IPS-20b (cell line): ENCODE data around the gene SNX25.

Experiments used
- H3K27ac ChIP-seq: one replicate; pipeline ENCODE4 v1.5.1; 2013; ENCODE audit warnings: low read length
- H3K27me3 ChIP-seq: 2 replicates; pipeline ENCODE4 v1.6.1; 2013; ENCODE audit warnings: mild to moderate bottlenecking, low read length, inconsistent platforms; ENCODE audit not compliant: insufficient read depth
- H3K36me3 ChIP-seq: 2 replicates; pipeline ENCODE4 v1.6.1; 2013; ENCODE audit warnings: low read depth, mild to moderate bottlenecking, inconsistent platforms, low read length, moderate library complexity; ENCODE audit not compliant: insufficient read depth
- H3K4me1 ChIP-seq: 2 replicates; pipeline ENCODE4 v1.6.1; 2013; ENCODE audit warnings: mild to moderate bottlenecking, control low read depth, inconsistent platforms, low read length, moderate library complexity; ENCODE audit not compliant: insufficient read depth
- H3K4me3 ChIP-seq: 2 replicates; pipeline ENCODE4 v1.5.1; 2013; ENCODE audit warnings: mild to moderate bottlenecking, low read length, inconsistent platforms
- H3K9ac ChIP-seq: 2 replicates; pipeline ENCODE4 v1.6.1; 2013; ENCODE audit warnings: low read depth, mild to moderate bottlenecking, inconsistent platforms, low read length, moderate library complexity
- H3K9me3 ChIP-seq: 2 replicates; pipeline ENCODE4 v1.6.1; 2013; ENCODE audit warnings: mild to moderate bottlenecking, low read depth, low read length, inconsistent platforms; ENCODE audit not compliant: insufficient read depth

Gene SNX25

DNA sequence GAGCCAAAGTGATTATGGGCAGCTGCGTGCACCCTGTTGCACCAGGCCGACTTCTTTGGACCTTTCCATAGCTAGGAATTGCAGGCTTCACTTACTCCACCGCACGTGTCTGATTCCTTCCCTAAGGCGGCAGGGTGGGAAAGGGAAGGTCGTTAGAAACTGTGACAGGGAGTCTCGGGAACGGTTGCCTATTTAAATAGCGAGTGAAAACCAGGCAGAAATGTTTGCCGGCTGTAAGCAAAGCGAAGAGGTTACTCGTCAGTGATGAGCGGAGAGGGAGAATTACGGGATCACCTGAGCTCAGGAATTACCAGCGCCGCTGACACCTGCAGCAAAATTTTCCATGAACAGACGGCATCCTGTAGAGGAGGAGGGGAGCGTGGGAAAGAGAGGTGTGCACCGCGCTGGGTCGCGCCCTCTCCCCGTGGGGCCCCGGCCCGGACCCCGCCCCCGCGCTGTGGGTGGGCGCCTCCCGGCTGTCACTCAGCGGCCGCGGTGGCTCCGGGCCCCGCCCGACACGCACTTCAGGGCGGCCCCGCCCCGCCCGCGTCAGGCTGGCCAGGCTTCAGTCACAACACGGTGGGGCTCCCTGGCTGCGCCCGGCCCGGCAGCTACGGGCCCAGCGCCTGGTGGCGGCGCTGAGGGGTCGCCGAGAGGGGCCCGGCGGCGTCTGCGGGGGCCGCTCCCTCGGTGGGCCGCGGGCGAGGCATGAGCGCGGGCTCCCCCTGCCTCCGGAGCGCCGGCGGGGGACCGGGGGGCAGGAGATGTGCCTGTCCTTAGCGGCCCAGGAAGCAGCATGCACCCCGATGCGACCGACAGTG lies at the start of gene SNX25:
SNX25 (plus strand) TSS at position 568 of the 821 bp plus-strand sequence; CDS start at position 797, 229 bp downstream.
- Histone ChIP-seq H3K27me3 (peaks cover 56% of the 10 kb centered on the region), H3K4me1 (peaks cover 21% of the 10 kb centered on the region)

DNA sequence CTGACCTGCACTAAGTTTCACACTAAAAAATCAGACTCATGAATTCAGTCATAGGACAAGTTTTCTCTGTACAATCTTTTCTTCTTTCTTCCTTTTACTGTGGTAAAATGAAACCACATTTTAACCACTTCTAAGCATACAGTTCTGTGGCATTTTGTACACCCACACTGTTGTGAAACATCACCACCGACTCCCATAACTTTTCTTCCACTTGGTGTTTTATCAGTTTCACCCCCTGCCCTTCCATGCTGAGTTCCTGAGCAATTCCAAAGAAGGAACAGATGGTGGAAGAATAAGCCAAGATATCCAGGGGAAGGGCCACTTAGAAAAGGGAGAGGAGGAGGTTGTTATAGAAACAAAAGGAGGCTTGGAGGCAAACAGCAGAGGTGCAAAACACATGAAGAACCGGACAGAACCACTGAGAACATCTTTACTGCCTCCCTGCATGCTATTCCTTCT lies 43.8 kb upstream of the SNX25 start:
- Histone ChIP-seq H3K27me3 (no peaks in the 10 kb centered on the region), H3K4me1 (no peaks in the 10 kb centered on the region), H3K27ac (no peak overlapping the region), H3K9me3 (no peaks in the 10 kb centered on the region), H3K4me3 (no peak overlapping the region), H3K9ac (no peak overlapping the region), H3K36me3 (peaks cover 34% of the 10 kb centered on the region)

More for the DNA sequence above, at the start of gene SNX25:
- Histone ChIP-seq H3K4me3 (peak within 1 kb of the TSS; percentile 87), H3K36me3 (no peaks in the 10 kb centered on the region), H3K27ac (no peak within 1 kb of the TSS), H3K9ac (peak within 1 kb of the TSS; percentile 79; the same call in 1 of the 2 replicates), H3K9me3 (no peaks in the 10 kb centered on the region)

DNA sequence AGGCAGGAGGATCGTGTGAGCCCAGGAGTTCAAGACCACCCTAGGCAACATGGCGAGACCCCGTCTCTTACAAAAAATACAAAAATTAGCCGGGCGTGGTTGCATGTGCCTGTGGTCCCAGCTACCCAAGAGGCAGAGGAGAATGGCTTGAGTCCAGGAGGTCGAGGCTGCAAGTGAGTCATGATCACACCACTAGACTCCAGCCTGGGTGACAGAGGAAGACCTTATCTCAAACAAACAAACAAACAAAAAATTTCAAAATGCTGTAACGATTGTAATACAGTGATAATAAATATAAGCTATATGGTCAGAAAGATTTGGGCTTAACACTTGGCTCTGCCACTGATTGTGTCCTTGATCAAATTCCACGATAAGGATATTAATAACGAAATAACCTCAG lies 42.2 kb upstream of the SNX25 start:
- no peaks in the 10 kb centered on the region for H3K9me3 ChIP-seq

DNA sequence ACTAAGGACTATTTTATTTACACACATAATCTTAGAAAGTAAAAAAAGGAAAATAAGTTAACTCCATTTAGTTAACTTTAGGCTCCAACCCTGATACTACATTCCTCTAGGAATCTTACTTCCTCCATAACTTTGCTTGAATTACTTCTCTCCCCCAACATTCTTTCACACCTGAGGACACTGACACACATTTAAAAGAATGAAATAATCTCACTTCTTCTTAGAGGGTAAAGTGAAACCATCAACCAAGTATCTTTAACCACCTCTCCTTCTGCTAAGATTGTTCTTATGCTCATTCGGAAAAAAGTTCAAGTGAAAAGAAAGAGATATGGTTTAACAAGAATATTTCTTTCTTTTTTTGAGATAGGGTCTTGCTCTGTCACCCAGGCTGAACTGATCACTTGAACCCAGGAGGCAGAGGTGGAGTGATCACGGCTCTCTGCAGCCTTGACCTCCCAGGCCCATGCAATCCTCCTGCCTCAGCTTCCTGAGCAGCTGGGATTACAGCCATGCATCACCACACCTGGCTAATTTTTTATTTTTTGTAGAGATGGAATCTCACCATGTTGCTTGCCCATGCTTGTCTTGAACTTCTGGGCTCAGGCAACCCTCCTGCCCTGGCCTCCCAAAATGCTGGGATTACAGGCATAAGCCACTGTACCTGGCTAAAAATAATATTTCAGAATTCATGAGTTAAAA lies 37.9 kb upstream of the SNX25 start:
- peaks cover 7% of the 10 kb centered on the region; the same call in 1 of the 2 replicates for H3K4me1 ChIP-seq
- H3K9ac ChIP-seq: no peak overlapping the region; the same call in 1 of the 2 replicates
- H3K36me3 ChIP-seq: peaks cover 31% of the 10 kb centered on the region
- H3K9me3 ChIP-seq: no peaks in the 10 kb centered on the region
- no peaks in the 10 kb centered on the region for H3K27me3 ChIP-seq
- no peak overlapping the region for H3K27ac ChIP-seq
- H3K4me3 ChIP-seq: no peak overlapping the region

More for the DNA sequence above, 42.2 kb upstream of the SNX25 start:
- Histone ChIP-seq H3K27me3 (no peaks in the 10 kb centered on the region), H3K36me3 (peaks cover 21% of the 10 kb centered on the region), H3K27ac (no peak overlapping the region), H3K9ac (no peak overlapping the region), H3K4me1 (peaks cover 2% of the 10 kb centered on the region; the same call in 1 of the 2 replicates), H3K4me3 (no peak overlapping the region)

DNA sequence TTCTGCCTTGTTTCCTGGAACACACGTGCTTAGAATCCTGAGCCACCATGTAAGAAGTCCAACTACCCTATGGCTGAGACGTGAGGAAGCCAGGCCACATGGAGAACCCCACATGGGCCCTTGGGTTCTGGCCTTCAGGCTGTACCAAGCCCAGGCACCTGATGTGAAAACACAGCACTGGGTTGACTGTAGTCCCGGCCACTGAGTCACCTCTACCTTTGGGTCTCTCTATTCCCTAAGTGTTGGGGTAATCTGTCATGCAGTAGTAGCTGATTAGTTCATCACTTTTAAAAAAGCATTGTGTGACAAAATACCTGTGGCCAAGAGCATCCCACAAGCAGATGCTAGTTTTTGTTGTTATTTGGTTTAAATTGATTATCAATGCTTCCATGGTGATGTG lies 29.9 kb upstream of the SNX25 start:
- H3K9me3 ChIP-seq: no peaks in the 10 kb centered on the region
- peaks cover 11% of the 10 kb centered on the region for H3K36me3 ChIP-seq
- H3K4me1 ChIP-seq: peaks cover 18% of the 10 kb centered on the region
- H3K9ac ChIP-seq: no peak overlapping the region
- no peak overlapping the region for H3K4me3 ChIP-seq
- H3K27me3 ChIP-seq: no peaks in the 10 kb centered on the region
- H3K27ac ChIP-seq: no peak overlapping the region

DNA sequence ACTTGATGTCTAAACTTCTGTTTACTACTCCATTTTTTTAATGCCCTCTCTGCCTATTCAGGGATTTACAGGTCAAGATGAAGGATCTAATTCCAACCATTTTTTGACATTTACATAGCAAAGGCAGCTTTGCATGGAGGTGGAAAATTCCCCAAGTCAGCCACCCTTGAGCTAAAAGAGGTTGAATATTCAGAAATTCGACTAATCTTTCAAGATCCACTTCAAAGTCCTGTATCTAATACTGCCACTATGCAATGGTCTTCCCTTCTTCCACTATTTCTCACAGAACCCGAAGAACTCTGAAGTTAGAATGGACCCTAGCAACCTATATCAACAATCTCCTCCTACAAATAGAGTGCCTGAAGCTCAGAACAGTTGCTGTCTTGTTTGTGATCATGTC lies 27.2 kb upstream of the SNX25 start:
- H3K36me3 ChIP-seq: 0 out of 2 replicates have a peak, but pooled peaks cover 2% of the 10 kb centered on the region
- H3K4me1 ChIP-seq: peaks cover 18% of the 10 kb centered on the region
- 0 out of 2 replicates have a peak overlapping the region, but pooled peaks have one; percentile 9 for H3K4me3 ChIP-seq
- H3K27me3 ChIP-seq: no peaks in the 10 kb centered on the region
- H3K9me3 ChIP-seq: no peaks in the 10 kb centered on the region
- H3K27ac ChIP-seq: no peak overlapping the region
- no peak overlapping the region for H3K9ac ChIP-seq

DNA sequence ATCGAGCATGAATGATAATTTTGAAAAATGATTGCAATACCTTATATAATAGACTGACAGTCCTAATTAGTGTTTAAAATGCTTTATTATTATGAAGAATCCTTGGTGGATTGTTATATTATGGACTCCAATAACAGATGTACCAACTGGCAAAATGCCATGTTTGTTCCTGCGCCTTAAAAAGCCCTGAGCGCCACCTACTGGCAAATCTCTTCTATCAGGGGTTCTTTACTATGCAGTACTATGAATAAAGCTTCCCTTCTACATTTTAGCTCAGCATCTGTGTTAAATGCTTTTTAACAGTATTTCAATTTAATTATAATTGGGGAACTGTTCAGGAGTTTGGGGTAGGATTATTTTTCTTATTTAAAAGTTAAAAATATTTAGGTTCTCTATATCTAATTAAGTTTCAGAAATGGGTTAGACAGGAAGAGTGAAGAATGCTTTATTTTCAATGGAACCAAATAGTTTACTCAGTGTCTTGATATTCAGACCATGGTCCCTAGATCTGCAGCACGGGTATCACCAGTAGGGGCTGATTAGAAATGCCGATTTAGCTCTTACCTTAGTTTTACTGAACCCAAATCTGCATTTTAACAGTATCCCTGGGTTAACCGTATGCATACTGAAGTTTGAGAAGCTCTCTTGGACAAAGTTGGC lies 25.6 kb upstream of the SNX25 start:
- Histone ChIP-seq H3K4me1 (peaks cover 18% of the 10 kb centered on the region), H3K27ac (no peak overlapping the region), H3K27me3 (no peaks in the 10 kb centered on the region), H3K36me3 (peaks cover 10% of the 10 kb centered on the region; the same call in 1 of the 2 replicates), H3K9ac (no peak overlapping the region), H3K9me3 (no peaks in the 10 kb centered on the region), H3K4me3 (no peak overlapping the region)

DNA sequence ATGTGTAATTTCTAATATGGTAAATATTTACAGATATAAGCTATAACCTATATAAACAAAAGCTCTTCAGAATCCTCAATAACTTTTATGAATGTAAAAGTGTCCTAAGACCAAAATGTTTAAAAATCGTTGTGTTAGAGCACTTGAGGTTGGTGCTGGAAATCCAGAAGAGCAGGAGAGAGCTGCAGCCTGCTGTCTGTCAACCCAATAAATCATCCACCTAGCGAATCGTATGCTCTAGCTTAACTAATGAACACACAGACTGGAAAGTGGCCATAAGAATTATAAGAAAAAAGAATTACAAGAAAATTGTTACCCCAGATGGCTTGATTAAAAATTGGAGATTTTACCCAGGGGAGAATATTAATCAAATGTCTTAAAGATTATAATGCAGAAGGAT lies 22.6 kb upstream of the SNX25 start:
- Histone ChIP-seq H3K9ac (no peak overlapping the region), H3K9me3 (no peaks in the 10 kb centered on the region), H3K27ac (no peak overlapping the region), H3K27me3 (no peaks in the 10 kb centered on the region), H3K4me3 (no peak overlapping the region), H3K4me1 (peaks cover 12% of the 10 kb centered on the region), H3K36me3 (peaks cover 32% of the 10 kb centered on the region)

DNA sequence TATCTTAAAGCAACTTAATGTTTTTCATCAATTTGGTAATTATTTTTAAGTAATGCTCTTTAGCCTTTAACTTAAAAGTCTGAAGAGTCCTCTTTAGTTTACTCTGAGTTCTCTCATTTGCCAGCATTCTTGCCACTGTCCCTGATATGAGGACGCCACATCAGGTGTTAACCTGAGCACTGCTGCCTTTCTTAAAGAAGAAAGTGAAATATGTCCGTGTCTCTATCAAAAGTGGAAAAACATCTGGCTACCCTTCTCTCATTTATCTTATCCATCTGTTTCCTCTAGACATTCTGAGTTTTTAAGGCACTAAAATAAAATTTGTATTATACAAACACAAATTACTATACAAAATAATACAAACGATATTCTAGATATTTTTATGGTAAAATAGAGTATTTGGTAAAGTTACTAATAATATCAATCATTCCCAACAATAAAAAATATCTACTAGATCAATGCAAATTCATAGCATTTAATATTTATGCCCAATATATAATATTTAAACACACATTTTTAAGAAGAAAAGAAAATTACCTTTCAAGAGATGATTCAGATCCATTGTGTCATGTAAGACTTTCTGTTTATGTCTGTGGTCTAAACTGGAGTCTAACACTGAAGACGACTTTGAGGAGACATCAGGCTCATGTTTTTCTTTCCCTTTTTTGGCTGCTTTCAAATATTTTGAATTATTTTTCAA lies 19.6 kb upstream of the SNX25 start:
- Histone ChIP-seq H3K4me1 (no peaks in the 10 kb centered on the region), H3K27me3 (no peaks in the 10 kb centered on the region), H3K9ac (no peak overlapping the region)

DNA sequence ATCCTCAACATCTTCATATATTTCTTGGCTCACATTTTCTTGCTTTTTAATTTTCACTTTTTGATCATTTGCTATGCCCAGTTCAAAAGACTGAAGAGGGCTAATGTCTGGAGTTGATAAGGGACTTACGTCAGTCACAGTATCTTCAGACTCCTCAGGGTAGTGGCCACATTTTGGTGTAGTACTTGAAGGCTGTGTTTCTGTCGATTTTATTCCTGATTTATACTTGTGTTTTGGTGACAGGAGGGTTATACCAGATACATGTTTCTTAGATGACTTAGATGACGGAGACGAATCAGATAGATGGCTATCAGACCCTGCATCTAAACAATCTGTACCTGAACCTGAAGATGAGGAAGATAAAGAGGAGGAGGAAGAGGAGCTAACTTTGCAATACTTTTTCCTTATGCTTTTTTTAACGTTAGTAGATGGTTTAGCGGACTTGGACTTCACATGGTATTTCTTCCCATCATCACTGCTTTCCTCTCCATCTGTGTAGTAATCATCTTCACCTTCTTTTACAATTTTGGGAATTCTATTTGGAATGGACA lies 19.0 kb upstream of the SNX25 start:
- H3K4me1 ChIP-seq: no peaks in the 10 kb centered on the region
- H3K36me3 ChIP-seq: peaks cover 32% of the 10 kb centered on the region
- H3K27ac ChIP-seq: no peak overlapping the region
- H3K27me3 ChIP-seq: no peaks in the 10 kb centered on the region
- no peak overlapping the region for H3K9ac ChIP-seq
- H3K9me3 ChIP-seq: no peaks in the 10 kb centered on the region
- no peak overlapping the region for H3K4me3 ChIP-seq

More for the DNA sequence above, 19.6 kb upstream of the SNX25 start:
- Histone ChIP-seq H3K4me3 (no peak overlapping the region), H3K27ac (no peak overlapping the region), H3K36me3 (peaks cover 32% of the 10 kb centered on the region), H3K9me3 (no peaks in the 10 kb centered on the region)

DNA sequence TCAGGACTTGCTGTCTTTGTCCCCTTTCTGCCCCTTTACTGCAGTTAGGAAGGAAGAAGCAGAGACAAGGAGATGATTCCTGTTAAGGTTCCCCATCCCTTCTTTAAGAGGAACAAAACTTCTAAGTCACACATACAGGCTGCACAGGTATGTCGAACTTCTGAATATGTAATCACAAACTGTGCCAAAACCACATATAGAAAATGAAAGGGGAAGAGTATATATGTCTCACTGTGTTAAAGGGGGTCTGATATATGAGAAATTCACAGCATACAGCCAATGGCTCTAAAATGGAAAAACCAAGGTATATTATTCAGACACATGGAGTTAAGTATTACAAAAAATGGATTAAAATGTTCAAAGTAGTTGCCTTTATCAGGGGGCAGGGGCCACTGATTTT lies 17.3 kb upstream of the SNX25 start:
- H3K4me1 ChIP-seq: no peaks in the 10 kb centered on the region
- H3K4me3 ChIP-seq: no peak overlapping the region
- no peaks in the 10 kb centered on the region for H3K9me3 ChIP-seq
- H3K27ac ChIP-seq: no peak overlapping the region
- peaks cover 31% of the 10 kb centered on the region for H3K36me3 ChIP-seq
- H3K27me3 ChIP-seq: no peaks in the 10 kb centered on the region
- no peak overlapping the region for H3K9ac ChIP-seq
